Measurements from ENCODE around the gene ADIRF.

ADIRF gene

DNA sequence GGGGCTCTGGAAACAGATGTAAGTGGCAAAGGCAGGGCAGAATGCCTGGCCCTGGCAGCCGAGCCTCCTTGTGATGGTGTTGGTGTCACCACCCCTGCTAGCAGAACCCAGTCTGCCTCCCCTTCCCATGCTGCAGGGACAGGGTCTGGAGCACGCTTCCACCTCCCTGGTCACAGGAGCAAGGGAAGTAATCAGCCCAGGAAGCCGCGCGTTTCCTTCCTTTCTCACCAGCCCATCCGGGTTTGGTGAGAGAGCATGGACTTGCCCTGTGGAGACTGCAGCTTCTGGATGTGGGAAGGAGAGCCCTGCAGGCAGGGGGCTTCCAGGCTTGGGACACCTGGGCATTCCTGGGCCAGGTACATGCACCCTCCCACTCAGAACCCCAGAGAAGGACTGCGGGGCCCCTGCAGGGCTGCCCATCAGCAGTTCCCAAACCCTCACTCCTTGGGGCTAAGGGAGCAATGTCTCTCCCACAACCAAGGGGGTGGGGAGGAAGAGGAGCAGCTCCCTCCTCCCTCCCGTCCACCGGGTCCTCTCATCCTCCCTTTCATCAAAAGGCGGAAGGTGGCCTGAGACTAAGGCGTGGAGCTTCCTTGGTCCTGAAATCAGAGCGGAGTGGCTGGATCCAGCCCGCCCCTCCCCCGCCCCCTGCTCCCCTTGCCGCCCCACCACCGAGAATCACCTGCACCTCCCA, 12.6 kb upstream of the ADIRF start:
- Mint-ChIP-seq H3K4me3 (no peak overlapping the region), H3K4me1 (peaks cover 6% of the 10 kb centered on the region), H3K9me3 (peaks cover 9% of the 10 kb centered on the region), H3K36me3 (no peaks in the 10 kb centered on the region), H3K27ac (no peak overlapping the region)
- ATAC-seq = no peak
- DNase-seq (ENCODE audit: low spot score in 2 of 2) = no peak

DNA sequence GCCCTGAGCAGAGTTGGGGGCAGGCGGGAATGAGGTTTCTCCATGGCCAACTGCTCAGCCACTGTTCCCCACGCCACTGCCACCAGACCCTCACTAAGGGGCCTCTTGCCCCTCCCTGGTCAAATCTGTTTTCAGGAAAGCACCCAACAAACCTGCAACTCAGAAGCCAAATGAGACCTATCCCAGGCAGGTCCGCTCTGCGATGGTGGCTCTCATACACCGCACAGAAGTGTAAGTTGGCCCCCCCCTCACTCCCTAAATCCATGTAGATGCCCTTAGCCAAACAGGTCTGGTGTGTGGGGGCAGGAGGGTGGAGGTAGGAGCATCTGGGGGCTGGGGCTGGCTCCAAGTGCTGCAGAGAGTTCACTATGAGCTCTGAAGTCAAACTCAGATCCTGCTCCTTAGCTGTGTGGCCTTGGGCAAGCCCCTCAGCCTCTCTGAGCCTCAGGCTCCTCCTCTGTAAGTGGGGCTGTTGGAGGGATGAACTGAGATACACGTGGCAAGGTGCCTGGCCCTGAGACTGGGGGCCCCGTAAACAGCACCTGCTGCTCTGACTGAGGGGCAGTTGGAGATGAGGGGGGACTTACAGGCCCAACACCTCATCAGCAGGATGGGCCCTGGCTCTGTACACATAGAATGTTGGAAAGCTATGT, 12.0 kb upstream of the ADIRF start:
- DNase-seq (ENCODE audit: low spot score in 2 of 2) (no peak), ATAC-seq (no peak)
- no peak overlapping the region for H3K27ac Mint-ChIP-seq

DNA sequence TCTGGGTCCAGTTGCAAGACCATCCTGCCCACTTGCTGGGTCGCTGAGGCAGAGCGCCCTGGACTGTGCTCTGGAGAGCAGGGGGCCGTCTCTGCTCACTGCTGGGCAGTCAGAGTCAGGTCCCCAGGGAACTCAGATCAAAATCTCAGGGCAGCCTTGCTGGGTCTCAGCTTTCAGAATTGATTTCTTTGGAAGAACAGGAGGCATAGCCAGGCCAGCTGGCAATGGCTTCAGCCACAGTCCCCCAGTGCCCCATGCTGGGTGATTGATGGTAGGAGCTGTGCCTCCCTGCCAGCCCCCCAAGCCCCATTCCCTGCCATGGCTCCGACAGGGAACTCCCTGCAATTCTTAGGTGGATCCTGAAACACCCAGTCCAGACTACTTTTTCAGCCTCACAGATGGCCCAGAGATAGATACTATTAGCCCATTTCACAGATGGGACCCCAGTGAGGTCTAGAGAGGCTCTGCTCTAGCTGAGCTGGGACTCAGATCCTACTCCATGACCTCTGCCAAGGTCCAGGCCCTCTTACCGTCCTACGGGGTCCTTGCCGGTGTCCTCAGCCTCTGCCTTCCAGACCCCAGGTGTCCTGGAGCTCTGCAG, 11.3 kb upstream of the ADIRF start:
- no peak overlapping the region for H3K4me3 Mint-ChIP-seq
- peaks cover 6% of the 10 kb centered on the region for H3K4me1 Mint-ChIP-seq
- no peak for ATAC-seq
- peaks cover 5% of the 10 kb centered on the region for H3K9me3 Mint-ChIP-seq
- no peak for DNase-seq (ENCODE audit: low spot score in 2 of 2)
- H3K36me3 Mint-ChIP-seq = no peaks in the 10 kb centered on the region
- H3K27ac Mint-ChIP-seq = peak overlapping the region; percentile 54

More for the DNA sequence above, 12.0 kb upstream of the ADIRF start:
- peaks cover 6% of the 10 kb centered on the region for H3K4me1 Mint-ChIP-seq
- peaks cover 9% of the 10 kb centered on the region for H3K9me3 Mint-ChIP-seq
- no peaks in the 10 kb centered on the region for H3K36me3 Mint-ChIP-seq
- H3K4me3 Mint-ChIP-seq = no peak overlapping the region

DNA sequence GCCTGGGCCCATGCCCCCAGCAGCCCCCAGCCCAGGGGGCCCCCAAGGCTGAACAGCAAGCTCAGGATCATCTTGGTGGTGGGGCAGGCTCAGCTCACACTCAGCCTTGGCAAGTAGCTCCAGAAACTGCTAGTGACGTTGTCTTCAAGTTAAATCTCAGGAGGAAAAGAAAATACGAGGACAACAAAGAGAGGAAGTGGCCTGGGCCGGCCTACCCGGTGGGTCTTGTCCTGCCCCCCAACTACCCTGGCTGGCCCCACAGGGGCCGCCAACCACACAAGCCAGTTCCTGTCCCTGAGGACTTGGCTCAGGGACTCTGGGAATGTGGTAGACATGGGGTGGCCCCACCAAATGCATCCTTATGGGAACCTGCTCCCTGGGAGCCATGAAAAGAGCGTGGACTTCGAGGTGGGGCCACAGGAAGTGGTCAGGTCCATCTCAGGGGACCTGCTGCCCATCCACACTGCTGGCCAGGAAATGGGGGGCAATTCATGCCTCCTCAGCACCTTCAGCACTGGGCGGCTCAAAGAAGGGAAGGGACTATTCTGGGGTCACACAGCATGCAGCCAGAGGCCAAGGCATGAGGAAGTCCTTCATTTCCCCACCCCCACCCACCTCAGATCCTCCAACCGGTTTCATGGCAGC, 10.7 kb upstream of the ADIRF start, which contains the start of gene MMRN2:
MMRN2 (minus strand) TSS at position 145 of the 645 bp plus-strand sequence; CDS start at position 71, 74 bp downstream.
- H3K9me3 Mint-ChIP-seq = no peaks in the 10 kb centered on the region
- ATAC-seq (no peak), DNase-seq (ENCODE audit: low spot score in 2 of 2) (no peak)
- peak within 1 kb of the TSS; percentile 54 for H3K27ac Mint-ChIP-seq
- H3K4me1 Mint-ChIP-seq = peaks cover 6% of the 10 kb centered on the region
- no peak within 1 kb of the TSS for H3K4me3 Mint-ChIP-seq
- no peaks in the 10 kb centered on the region for H3K36me3 Mint-ChIP-seq

DNA sequence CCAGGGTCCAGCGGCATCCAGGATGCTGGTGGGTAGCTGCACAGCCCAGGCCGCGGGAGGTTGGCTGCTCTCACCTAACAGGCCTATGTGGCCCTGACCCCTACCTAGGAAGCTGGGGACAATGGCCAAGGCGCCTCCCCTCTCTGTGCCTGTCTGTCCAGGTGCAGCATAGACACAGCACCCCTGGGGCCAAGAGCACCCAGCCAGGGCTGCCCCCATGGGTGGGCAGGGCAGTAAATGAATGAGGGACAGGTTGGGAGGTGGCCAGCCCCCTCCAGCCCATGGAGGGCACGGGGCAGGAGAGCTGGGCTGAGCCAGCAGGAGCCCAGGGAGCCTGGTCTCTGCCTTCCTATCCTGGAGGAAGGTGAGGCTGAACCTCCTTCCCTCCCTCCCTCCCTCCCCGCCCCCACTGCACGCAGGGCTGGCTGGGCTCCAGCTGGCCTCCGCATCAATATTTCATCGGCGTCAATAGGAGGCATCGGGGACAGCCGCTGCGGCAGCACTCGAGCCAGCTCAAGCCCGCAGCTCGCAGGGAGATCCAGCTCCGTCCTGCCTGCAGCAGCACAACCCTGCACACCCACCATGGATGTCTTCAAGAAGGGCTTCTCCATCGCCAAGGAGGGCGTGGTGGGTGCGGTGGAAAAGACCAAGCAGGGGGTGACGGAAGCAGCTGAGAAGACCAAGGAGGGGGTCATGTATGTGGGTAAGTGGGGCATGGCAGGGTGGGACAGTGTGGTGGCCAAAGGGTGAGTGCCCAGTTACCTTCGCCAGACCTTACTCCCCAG, 10.0 kb upstream of the ADIRF start, which contains the start of gene SNCG:
SNCG (plus strand) TSS at position 484 of the 785 bp plus-strand sequence; CDS start at position 583, 99 bp downstream.
- Mint-ChIP-seq H3K9me3 (no peaks in the 10 kb centered on the region), H3K4me3 (no peak within 1 kb of the TSS), H3K27ac (peak within 1 kb of the TSS; percentile 54), H3K4me1 (peaks cover 6% of the 10 kb centered on the region), H3K36me3 (no peaks in the 10 kb centered on the region)
- DNase-seq (ENCODE audit: low spot score in 2 of 2) = no peak
- no peak for ATAC-seq

DNA sequence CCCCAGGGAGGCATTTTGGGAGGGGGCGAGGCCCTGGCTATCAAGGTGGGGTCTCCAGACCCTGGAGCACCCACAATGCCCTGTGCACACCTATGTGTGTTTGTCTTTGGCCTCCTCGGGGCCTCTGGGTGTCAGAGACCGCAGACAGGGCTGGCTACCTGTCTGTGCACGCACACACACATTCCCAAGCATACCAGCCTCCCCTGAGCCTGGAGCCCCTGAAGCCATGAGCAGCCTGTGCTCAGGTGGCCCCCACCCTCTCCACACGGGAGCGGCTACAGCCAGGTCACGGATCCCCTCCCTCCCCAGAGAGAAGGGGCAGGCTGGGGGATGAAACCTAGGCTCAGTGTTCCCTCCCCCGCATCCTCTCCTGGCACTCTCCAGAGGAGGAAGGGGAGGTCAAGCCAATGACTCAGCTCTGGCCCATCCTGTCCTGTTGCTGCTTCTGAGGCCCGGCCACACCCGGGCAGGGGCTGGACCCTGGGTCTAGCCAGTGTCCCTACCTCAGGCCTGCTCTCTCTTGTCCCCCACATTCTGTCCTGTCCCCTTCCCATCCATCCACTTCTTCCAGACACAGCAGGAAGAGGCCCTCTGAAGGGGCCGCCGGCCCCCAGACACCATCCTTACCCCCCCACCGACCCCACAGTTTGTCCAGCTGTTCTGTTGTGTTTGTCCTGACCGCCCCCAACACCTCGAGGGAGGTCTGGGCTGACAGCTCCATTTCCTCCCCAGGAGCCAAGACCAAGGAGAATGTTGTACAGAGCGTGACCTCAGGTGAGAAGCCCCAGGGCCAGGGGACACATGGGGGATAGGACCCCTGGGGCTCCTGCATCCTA, 9.2 kb upstream of the ADIRF start:
- H3K36me3 Mint-ChIP-seq = no peaks in the 10 kb centered on the region
- H3K4me3 Mint-ChIP-seq = no peak overlapping the region
- no peaks in the 10 kb centered on the region for H3K9me3 Mint-ChIP-seq
- H3K4me1 Mint-ChIP-seq = peaks cover 6% of the 10 kb centered on the region
- DNase-seq (ENCODE audit: low spot score in 2 of 2) (no peak), ATAC-seq (no peak)
- H3K27ac Mint-ChIP-seq = no peak overlapping the region

DNA sequence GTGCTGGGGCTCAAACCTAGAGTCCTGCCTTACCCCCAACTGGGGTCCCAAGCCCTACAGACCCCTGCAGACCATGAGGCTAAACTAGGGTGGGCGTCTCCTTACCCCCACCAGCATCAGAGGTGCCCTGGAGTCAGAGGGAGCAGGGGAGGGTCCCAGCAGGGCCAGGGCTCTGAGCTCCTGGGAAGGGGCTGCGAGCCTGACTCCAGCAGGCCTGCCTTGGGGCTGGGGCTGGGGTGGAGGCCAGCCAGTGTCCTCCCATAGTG, 8.6 kb upstream of the ADIRF start:
- no peak for DNase-seq (ENCODE audit: low spot score in 2 of 2)
- Mint-ChIP-seq H3K36me3 (no peaks in the 10 kb centered on the region), H3K9me3 (no peaks in the 10 kb centered on the region), H3K27ac (no peak overlapping the region), H3K4me3 (no peak overlapping the region), H3K4me1 (peaks cover 6% of the 10 kb centered on the region)
- ATAC-seq = no peak

DNA sequence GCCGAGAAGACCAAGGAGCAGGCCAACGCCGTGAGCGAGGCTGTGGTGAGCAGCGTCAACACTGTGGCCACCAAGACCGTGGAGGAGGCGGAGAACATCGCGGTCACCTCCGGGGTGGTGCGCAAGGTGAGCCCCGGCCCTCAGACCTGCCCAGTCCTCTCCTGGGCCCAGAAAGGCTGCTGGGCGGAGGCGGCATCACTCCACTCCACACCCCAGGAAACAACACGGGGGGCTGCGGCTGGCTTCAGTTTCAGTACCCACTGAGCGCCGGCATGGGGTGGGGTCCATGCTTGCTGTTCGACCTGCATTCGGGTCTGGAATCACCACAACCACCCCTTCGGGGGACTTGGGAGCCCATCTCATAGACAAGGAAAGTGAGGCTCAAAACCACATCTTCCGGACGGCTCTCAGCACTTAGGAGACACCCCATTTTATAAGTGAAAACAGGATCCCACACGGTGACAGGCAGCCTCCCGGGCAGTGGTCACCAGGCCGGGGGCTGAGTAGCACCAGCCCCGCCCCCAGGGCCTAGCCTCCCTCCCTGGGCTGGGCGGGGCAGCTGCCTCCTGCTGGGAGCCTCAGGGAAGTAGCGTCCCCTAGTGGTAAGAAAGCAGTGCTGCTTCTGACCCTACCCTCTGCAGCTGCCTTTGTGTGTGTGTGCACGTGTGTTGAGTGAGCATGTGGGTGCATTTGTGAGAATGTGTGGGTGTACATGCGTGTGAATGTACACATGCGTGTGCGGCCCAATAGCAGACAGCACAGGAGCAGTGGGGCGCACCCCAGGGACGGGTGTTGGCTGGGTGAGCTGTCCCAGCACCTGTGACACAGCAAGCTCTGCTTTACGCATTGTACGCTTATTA, 8.0 kb upstream of the ADIRF start:
- H3K4me1 Mint-ChIP-seq = peaks cover 6% of the 10 kb centered on the region
- ATAC-seq (peak; percentile 67), DNase-seq (ENCODE audit: low spot score in 2 of 2) (no peak)
- H3K36me3 Mint-ChIP-seq = no peaks in the 10 kb centered on the region
- H3K27ac Mint-ChIP-seq = no peak overlapping the region
- no peaks in the 10 kb centered on the region for H3K9me3 Mint-ChIP-seq
- no peak overlapping the region for H3K4me3 Mint-ChIP-seq

DNA sequence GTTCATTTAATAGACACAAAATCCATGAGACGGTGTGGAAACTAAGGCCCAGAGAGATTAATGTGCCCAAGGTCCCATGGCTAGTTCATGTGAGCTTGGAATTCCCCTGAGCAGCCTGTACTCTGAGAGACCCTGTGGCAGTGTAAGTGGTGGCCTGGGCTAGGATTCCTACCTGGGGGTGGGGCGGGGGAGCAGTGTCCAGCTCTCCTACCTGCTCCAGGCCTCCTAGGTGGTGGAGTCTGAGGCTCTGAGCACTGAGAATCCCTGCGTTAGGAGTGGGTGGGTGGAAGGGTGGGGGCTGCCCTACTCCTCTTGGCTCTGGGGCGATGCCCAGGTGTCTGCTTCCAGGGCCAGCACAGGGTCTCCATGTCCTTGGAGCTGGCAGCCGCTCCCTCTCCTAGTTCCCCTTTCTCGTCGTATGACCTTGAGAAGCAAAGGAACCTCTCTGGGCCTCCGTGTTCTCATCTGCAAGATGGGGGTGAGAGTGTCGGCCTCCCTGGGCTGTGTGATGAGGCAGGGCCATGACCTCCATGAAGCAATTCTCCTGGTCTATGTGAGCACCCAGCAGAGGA, 7.3 kb upstream of the ADIRF start:
- no peak overlapping the region for H3K4me3 Mint-ChIP-seq
- ATAC-seq = no peak
- H3K27ac Mint-ChIP-seq = no peak overlapping the region
- peaks cover 12% of the 10 kb centered on the region for H3K4me1 Mint-ChIP-seq
- H3K36me3 Mint-ChIP-seq = no peaks in the 10 kb centered on the region
- no peaks in the 10 kb centered on the region for H3K9me3 Mint-ChIP-seq
- DNase-seq (ENCODE audit: low spot score in 2 of 2) = no peak

DNA sequence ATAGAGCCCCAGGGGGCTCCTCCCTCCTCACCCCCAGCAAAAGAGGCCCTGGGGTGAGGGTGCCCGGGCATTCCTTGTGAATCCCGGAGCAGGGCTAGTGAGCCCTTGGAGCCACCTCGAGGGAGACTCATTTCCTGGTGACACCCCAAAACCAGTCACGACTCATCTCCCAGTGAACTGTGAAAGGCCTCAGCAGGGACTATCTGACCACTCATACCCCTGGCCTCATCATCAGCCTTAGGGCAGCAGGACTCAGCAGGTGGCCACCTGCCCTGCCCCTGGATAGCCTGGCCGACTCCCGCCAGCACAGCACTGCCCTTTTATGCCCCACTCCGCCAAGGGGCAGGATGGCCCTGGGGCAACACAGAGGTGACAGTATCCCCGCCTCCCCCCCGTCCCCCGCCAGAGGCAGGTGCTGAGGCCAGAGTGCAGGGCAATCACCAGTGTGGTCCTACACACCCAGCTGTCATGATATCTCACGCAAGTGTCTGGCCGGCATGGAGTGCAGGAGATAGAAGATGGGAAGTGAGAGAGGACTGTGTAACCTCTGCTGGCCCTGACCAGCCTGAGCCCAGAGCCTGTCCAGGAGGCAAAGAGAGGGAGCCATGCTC, 6.7 kb upstream of the ADIRF start:
- Mint-ChIP-seq H3K9me3 (no peaks in the 10 kb centered on the region), H3K4me1 (peaks cover 19% of the 10 kb centered on the region), H3K36me3 (no peaks in the 10 kb centered on the region), H3K27ac (no peak overlapping the region), H3K4me3 (no peak overlapping the region)
- no peak for DNase-seq (ENCODE audit: low spot score in 2 of 2)
- ATAC-seq = no peak

DNA sequence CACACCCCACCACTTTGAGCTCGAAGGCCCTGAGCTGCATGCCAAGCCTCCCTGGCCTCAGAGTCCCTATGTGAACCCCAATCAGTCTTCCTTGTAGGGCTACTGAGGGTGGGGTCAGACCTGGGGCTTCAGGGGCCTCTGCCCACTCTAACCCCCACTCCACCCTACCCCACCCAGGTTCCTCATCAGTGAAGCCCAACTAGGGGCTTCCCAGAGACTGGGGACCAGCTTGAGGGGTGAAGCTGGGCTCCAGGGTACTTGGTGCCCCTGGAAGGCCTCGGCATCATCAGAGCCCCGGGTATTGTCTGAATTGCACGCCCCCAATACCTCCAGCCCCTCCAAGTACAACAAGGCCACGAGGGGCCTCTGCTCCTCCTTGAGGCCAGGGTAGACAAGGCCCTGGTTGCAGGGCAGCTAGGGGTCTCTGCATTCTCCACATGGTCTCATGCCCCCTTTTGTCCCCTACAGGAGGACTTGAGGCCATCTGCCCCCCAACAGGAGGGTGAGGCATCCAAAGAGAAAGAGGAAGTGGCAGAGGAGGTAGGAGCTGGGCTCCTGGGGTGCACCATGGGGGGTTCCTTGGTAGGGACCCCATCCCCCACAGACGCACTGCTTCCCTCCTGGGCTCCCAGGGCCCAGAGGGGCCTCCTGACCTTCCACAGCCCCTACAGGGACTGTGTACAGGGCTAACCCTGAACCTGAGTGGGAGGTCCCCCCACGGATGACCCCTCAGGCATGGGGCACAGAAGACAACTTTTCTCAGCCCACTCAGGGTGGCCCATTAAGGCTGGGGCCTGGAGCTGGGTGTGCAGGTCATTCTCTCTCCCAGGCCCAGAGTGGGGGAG, 5.9 kb upstream of the ADIRF start:
- Mint-ChIP-seq H3K4me1 (peaks cover 26% of the 10 kb centered on the region), H3K9me3 (no peaks in the 10 kb centered on the region), H3K36me3 (no peaks in the 10 kb centered on the region), H3K4me3 (no peak overlapping the region), H3K27ac (no peak overlapping the region)
- no peak for ATAC-seq
- DNase-seq (ENCODE audit: low spot score in 2 of 2) = no peak

DNA sequence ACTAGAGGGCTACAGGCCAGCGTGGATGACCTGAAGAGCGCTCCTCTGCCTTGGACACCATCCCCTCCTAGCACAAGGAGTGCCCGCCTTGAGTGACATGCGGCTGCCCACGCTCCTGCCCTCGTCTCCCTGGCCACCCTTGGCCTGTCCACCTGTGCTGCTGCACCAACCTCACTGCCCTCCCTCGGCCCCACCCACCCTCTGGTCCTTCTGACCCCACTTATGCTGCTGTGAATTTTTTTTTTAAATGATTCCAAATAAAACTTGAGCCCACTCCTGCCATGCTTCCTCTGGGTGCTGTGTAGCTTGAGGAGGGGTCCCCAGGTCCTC, 5.3 kb upstream of the ADIRF start:
- peaks cover 31% of the 10 kb centered on the region for H3K4me1 Mint-ChIP-seq
- no peak for DNase-seq (ENCODE audit: low spot score in 2 of 2)
- H3K27ac Mint-ChIP-seq = no peak overlapping the region
- H3K36me3 Mint-ChIP-seq = no peaks in the 10 kb centered on the region
- ATAC-seq = no peak
- no peaks in the 10 kb centered on the region for H3K9me3 Mint-ChIP-seq
- H3K4me3 Mint-ChIP-seq = no peak overlapping the region
